Spleen (tissue), 11 donors: ENCODE results near the gene PLCH2. TPM values are rescaled to one million over a fixed set of nuclear protein-coding genes. Genes with fewer than 3 reads are reported as not detected.
A peak's percentile ranks its signal among the peaks of the same experiment; 100 is the strongest.

Source experiments
- DNase-seq: peaks from one replicate; pipeline ENCODE4 v3.0.0-alpha.2; 2020
- H3K27ac ChIP-seq, 8 donors: fragments of 200-600 bp; sonication (generic) in 7 of 8; 1 replicate in 4 of 8; 2 replicates in 4 of 8; pipeline versions ENCODE4 v1.5.0 to v1.8.0; 2016 to 2021; ENCODE audit warnings: inconsistent platforms in 4 of 8, mild to moderate bottlenecking in 4 of 8, moderate library complexity in 1 of 8
- H3K27me3 ChIP-seq, 7 donors: fragments of 200-600 bp; sonication (generic) in 6 of 7; replicated peaks in 1 of 7; 1 replicate in 4 of 7; 2 replicates in 3 of 7; pipeline versions ENCODE4 v1.5.0 to v1.8.0; 2016 to 2021; ENCODE audit warnings: inconsistent platforms in 3 of 7, mild to moderate bottlenecking in 1 of 7
- H3K36me3 ChIP-seq, 6 donors: fragments of 200-600 bp; sonication (generic) in 5 of 6; 1 replicate in 4 of 6; 2 replicates in 2 of 6; pipeline versions ENCODE4 v1.5.0 to v1.8.0; 2016 to 2021; ENCODE audit warnings: inconsistent platforms in 2 of 6
- H3K4me1 ChIP-seq, 6 donors: fragments of 200-600 bp; sonication (generic) in 5 of 6; 1 replicate in 3 of 6; 2 replicates in 3 of 6; pipeline versions ENCODE4 v1.5.0 to v1.8.0; 2016 to 2021; ENCODE audit warnings: inconsistent platforms in 3 of 6
- H3K4me3 ChIP-seq, 8 donors: fragments of 200-600 bp; sonication (generic) in 7 of 8; 1 replicate in 4 of 8; 2 replicates in 4 of 8; pipeline versions ENCODE4 v1.5.0 to v1.8.0; 2016 to 2021; ENCODE audit warnings: inconsistent platforms in 4 of 8, mild to moderate bottlenecking in 4 of 8, moderate library complexity in 2 of 8
- H3K9me3 ChIP-seq, 8 donors: fragments of 200-600 bp; sonication (generic) in 7 of 8; 1 replicate in 4 of 8; 2 replicates in 4 of 8; pipeline versions ENCODE4 v1.5.0 to v1.8.0; 2016 to 2021; ENCODE audit warnings: inconsistent platforms in 4 of 8
- POLR2A ChIP-seq, 3 donors: fragments of 450-650 bp; IDR thresholded peaks; one replicate each; pipeline ENCODE4 v1.5.1; 2017; ENCODE audit warnings: antibody characterized with exemption in 3 of 3, mild to moderate bottlenecking in 1 of 3
- POLR2AphosphoS5 ChIP-seq, 3 donors: sonication (generic); formaldehyde crosslinking; IDR thresholded peaks; one replicate each; pipeline ENCODE4 v1.5.1; 2017; ENCODE audit warnings: antibody characterized with exemption in 3 of 3
- WGBS, 5 donors: extraction: QIAGEN DNeasy Blood & Tissue Kit in 3 of 5; methylation state at CpG; one replicate each; pipeline versions ENCODE4 v1.1.5 to v1.1.7; 2013 to 2018; 5-methylcytosine and 5-hydroxymethylcytosine counted together
- intact Hi-C: fragments of 100-400 bp; cut with DNase I; formaldehyde crosslinking; loops from one replicate; pipeline ENCODE4 v1.15.0; 2023; ENCODE audit warnings: low total_unique reads
- polyA plus RNA-seq, 3 donors: library from polyadenylated mRNA; stranded (reverse); fragments of 200-250 nt; gene quantifications; one replicate each; pipeline ENCODE4 v1.2.1, GENCODE V29; 2013
- total RNA-seq, 7 donors: library from RNA; depleted of rRNA in 3 of 7; stranded (reverse); fragments of >200 nt in 3 of 7; fragmentation: NEBNext Ultra II Directional in 4 of 7; extraction: Animal tissue kit (Norgen Biotek cat#: 25700) in 4 of 7; gene quantifications; one replicate each; pipeline versions ENCODE4 v1.1.0 to v1.2.1, GENCODE V29; 2016 to 2021
- TF ChIP-seq, protein P1 (sequence below), 11 experiments: fragments of 200-600 bp in 7 of 11; fragments of 450-650 bp in 4 of 11; sonication (generic) in 4 of 11; IDR thresholded peaks in 8 of 11; conservative IDR thresholded peaks in 3 of 11; 1 replicate in 7 of 11; 2 replicates in 4 of 11; pipeline versions ENCODE4 v1.4.0 to v1.8.0; 2016 to 2021; ENCODE audit warnings: antibody characterized with exemption in 11 of 11, inconsistent platforms in 4 of 11, mild to moderate bottlenecking in 1 of 11
- donor health status: healthy with polysubstance abuse.
- donor health status: DM: no; HTN: no; CAD: no; lungs with moderate emphysema.
- donor health status: DM: no; HTN: no; CAD: no.
- donor health status: Bipolar disorder and iron deficiency.
- donor health status: healthy.
- donor health status: DM: no; HTN: no; CAD: no.
- donor health status: DM: yes; HTN: yes; CAD: no.

PLCH2 gene
- total and polyA plus RNA-seq, 10 donors: 2.2 to 21.0 (median 8.9) TPM

DNA sequence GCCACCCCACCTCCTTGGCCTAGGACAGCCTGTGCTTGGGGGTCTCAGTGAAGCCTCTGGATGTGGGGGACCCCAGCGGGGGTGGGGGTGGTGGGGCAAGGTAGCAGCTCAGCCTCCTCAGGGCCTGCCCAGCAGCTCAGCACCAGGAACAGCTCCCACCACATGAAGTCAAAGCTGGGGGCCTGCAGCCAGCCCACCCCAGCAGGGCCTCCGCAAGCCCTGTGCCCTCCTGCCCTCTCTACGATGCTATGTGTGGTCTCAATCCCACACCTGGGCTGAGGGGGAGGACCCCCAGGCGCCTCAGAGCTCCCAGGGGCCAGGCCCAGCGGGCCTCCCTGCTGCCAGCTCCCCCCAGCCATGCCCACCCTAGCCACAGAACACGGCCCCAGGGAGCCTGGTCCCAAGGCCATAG lies 31.7 kb downstream of the PLCH2 start:
- intact Hi-C loops: no loop called here
- H3K36me3 ChIP-seq: peaks cover 6 to 59% (median 56%) of the 10 kb centered on the region in 6 donors
- peaks cover 0 to 39% (median 15%) of the 10 kb centered on the region in 6 donors for H3K4me1 ChIP-seq
- no peak for DNase-seq
- H3K9me3 ChIP-seq: no peaks in the 10 kb centered on the region
- TF ChIP-seq POLR2AphosphoS5 (IDR thresholded peaks at IDR 0.05): no peak
- no peak overlapping the region for H3K27ac ChIP-seq
- H3K27me3 ChIP-seq: peaks cover 0 to 29% (median 13%) of the 10 kb centered on the region in 7 donors
- no peak overlapping the region for H3K4me3 ChIP-seq
- 78 to 92% (median 91%) methylated on average over 3 to 6 of the region's 6 CpGs for WGBS, 5 donors

- intact Hi-C loops: no loop called here
- DNase-seq: no peak
These were observed 32.1 kb downstream of the PLCH2 start for GRCh38 chr1:2508180-2508579.

GRCh38 chr1:2508751-2509150 lies 32.7 kb downstream of the PLCH2 start:
- intact Hi-C loops: no loop called here
- Histone ChIP-seq H3K4me1 (peaks cover 0 to 39% (median 15%) of the 10 kb centered on the region in 6 donors), H3K4me3 (no peak overlapping the region), H3K36me3 (peaks cover 6 to 69% (median 66%) of the 10 kb centered on the region in 6 donors), H3K27me3 (peaks cover 0 to 19% (median 9%) of the 10 kb centered on the region in 7 donors), H3K27ac (no peak overlapping the region), H3K9me3 (no peaks in the 10 kb centered on the region)
- WGBS, 5 donors: 93 to 97% (median 95%) methylated on average over 22 to 29 of the region's 29 CpGs
- no peak for DNase-seq
- TF ChIP-seq POLR2AphosphoS5 (IDR thresholded peaks at IDR 0.05) (peak in 1 of 3 donors; percentile 32), POLR2A (IDR thresholded peaks at IDR 0.05) (no peak)
- TF ChIP-seq, protein P1, sequence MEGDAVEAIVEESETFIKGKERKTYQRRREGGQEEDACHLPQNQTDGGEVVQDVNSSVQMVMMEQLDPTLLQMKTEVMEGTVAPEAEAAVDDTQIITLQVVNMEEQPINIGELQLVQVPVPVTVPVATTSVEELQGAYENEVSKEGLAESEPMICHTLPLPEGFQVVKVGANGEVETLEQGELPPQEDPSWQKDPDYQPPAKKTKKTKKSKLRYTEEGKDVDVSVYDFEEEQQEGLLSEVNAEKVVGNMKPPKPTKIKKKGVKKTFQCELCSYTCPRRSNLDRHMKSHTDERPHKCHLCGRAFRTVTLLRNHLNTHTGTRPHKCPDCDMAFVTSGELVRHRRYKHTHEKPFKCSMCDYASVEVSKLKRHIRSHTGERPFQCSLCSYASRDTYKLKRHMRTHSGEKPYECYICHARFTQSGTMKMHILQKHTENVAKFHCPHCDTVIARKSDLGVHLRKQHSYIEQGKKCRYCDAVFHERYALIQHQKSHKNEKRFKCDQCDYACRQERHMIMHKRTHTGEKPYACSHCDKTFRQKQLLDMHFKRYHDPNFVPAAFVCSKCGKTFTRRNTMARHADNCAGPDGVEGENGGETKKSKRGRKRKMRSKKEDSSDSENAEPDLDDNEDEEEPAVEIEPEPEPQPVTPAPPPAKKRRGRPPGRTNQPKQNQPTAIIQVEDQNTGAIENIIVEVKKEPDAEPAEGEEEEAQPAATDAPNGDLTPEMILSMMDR (IDR thresholded peaks at IDR 0.05 in 8 of 11, conservative IDR thresholded peaks at IDR 0.05 in 3 of 11): no peak

More at GRCh38 chr1:2508180-2508579, 32.1 kb downstream of the PLCH2 start:
- 89 to 92% (median 92%) methylated on average over 24 of the region's 24 CpGs for WGBS, 5 donors
- TF ChIP-seq POLR2A (IDR thresholded peaks at IDR 0.05) (no peak), POLR2AphosphoS5 (IDR thresholded peaks at IDR 0.05) (peak in 2 of 3 donors; percentile 29 to 50)
- no peak overlapping the region for H3K4me3 ChIP-seq
- H3K9me3 ChIP-seq: no peaks in the 10 kb centered on the region
- H3K27me3 ChIP-seq: peaks cover 0 to 24% (median 10%) of the 10 kb centered on the region in 7 donors
- H3K27ac ChIP-seq: no peak overlapping the region
- H3K4me1 ChIP-seq: peaks cover 0 to 39% (median 15%) of the 10 kb centered on the region in 6 donors
- H3K36me3 ChIP-seq: peaks cover 6 to 64% (median 60%) of the 10 kb centered on the region in 6 donors

DNA sequence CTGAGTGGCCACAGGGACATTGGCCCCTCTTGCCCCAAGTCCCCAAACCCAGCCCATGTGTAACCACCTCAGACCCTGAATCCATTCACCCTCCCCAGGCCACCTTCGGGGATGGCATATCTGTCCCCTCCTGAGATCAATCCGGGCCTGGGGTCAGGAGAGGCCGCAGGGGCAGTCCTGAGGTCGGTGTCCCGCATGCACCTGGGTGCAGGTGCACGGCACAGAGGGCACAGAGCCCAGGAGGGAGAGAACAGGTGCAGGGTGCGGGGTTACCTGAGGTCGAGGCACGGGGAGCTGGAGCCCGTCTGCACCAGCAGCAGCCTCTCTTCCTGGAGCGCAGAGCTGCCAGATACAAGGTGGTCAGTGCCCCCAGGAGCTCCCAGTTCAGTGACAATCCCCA lies 33.5 kb downstream of the PLCH2 start:
- no peaks in the 10 kb centered on the region for H3K9me3 ChIP-seq
- H3K4me1 ChIP-seq: peaks cover 0 to 33% (median 13%) of the 10 kb centered on the region in 6 donors
- WGBS, 5 donors: 90 to 96% (median 92%) methylated on average over 9 to 11 of the region's 11 CpGs
- no peak overlapping the region for H3K27ac ChIP-seq
- intact Hi-C loops: no loop called here
- H3K27me3 ChIP-seq: peaks cover 0 to 10% (median 3%) of the 10 kb centered on the region in 7 donors
- H3K36me3 ChIP-seq: peaks cover 6 to 78% (median 72%) of the 10 kb centered on the region in 6 donors
- DNase-seq: no peak
- no peak overlapping the region for H3K4me3 ChIP-seq
- TF ChIP-seq POLR2A (IDR thresholded peaks at IDR 0.05): no peak
- no peak for TF ChIP-seq POLR2AphosphoS5 (IDR thresholded peaks at IDR 0.05)
- TF ChIP-seq, protein P1 (IDR thresholded peaks at IDR 0.05 in 8 of 11, conservative IDR thresholded peaks at IDR 0.05 in 3 of 11): no peak

- H3K4me3 ChIP-seq: no peak overlapping the region
- 89 to 98% (median 94%) methylated on average over 10 to 27 of the region's 27 CpGs for WGBS, 5 donors
- H3K4me1 ChIP-seq: peaks cover 0 to 35% (median 15%) of the 10 kb centered on the region in 6 donors
- peaks cover 0 to under 1% (median 0%) of the 10 kb centered on the region in 7 donors for H3K27me3 ChIP-seq
- no peaks in the 10 kb centered on the region for H3K9me3 ChIP-seq
- no peak overlapping the region for H3K27ac ChIP-seq
- TF ChIP-seq POLR2AphosphoS5 (IDR thresholded peaks at IDR 0.05): no peak
- TF ChIP-seq POLR2A (IDR thresholded peaks at IDR 0.05): no peak
- TF ChIP-seq, protein P1 (IDR thresholded peaks at IDR 0.05 in 8 of 11, conservative IDR thresholded peaks at IDR 0.05 in 3 of 11): no peak
- intact Hi-C loops: no loop called here
- peaks cover 6 to 88% (median 82%) of the 10 kb centered on the region in 6 donors for H3K36me3 ChIP-seq
- DNase-seq: no peak
These were observed 34.5 kb downstream of the PLCH2 start for GRCh38 chr1:2510366-2511155.
